Measurements from ENCODE around the gene ZNF24.

ZNF24 gene

GRCh38 chr18:35290094-35290735 lies 54.0 kb downstream of the ZNF24 start, which contains the start of gene ZSCAN30:
Gene ZSCAN30 (minus strand): TSS chr18:35290229. CDS start chr18:35264352, 25,877 bp downstream.
- H3K4me3 Mint-ChIP-seq: peak within 1 kb of the TSS; percentile 99
- peaks cover 5% of the 10 kb centered on the region for H3K9me3 Mint-ChIP-seq
- H3K27me3 Mint-ChIP-seq: no peaks in the 10 kb centered on the region
- H3K27ac Mint-ChIP-seq: peak within 1 kb of the TSS; percentile 98
- H3K4me1 Mint-ChIP-seq (ENCODE audit: low read depth): peaks cover 64% of the 10 kb centered on the region
- peak; percentile 99 for DNase-seq
- peaks cover 72% of the 10 kb centered on the region for H3K36me3 Mint-ChIP-seq (ENCODE audit: low read depth)

GRCh38 chr18:35289727-35290093 lies 54.5 kb downstream of the ZNF24 start:
- H3K27ac Mint-ChIP-seq: peak overlapping the region; percentile 98
- DNase-seq: no peak
- peaks cover 64% of the 10 kb centered on the region for H3K4me1 Mint-ChIP-seq (ENCODE audit: low read depth)
- no peaks in the 10 kb centered on the region for H3K27me3 Mint-ChIP-seq
- peak overlapping the region; percentile 99 for H3K4me3 Mint-ChIP-seq
- peaks cover 69% of the 10 kb centered on the region for H3K36me3 Mint-ChIP-seq (ENCODE audit: low read depth)
- peaks cover 5% of the 10 kb centered on the region for H3K9me3 Mint-ChIP-seq

DNA sequence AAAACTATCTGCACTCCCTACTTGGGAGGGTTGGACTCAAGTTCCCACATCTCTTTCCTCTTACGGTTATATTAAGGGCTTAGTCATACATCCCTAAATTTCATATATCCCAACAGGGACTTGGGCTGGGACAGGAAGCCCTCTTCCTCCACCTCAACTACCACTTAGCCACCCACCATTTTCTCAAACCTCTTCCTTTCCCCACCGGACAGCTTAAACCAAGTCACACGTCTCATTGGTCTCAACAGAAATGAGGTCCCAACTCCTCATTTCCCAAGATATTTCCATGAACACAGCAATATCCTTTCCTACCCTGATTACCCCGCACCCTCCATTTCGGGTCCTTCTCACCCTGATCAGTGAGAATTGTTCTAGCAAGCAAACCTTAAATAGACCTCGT lies 54.9 kb downstream of the ZNF24 start:
- Mint-ChIP-seq H3K36me3 (ENCODE audit: low read depth) (peaks cover 66% of the 10 kb centered on the region), H3K4me3 (peak overlapping the region; percentile 99), H3K27me3 (no peaks in the 10 kb centered on the region), H3K27ac (peak overlapping the region; percentile 98), H3K9me3 (peaks cover 5% of the 10 kb centered on the region), H3K4me1 (ENCODE audit: low read depth) (peaks cover 64% of the 10 kb centered on the region)
- DNase-seq: no peak

GRCh38 chr18:35284841-35285240 lies 59.4 kb downstream of the ZNF24 start:
- no peak for DNase-seq
- peaks cover 36% of the 10 kb centered on the region for H3K4me1 Mint-ChIP-seq (ENCODE audit: low read depth)
- no peaks in the 10 kb centered on the region for H3K27me3 Mint-ChIP-seq
- H3K36me3 Mint-ChIP-seq (ENCODE audit: low read depth): peaks cover 51% of the 10 kb centered on the region
- peaks cover 5% of the 10 kb centered on the region for H3K9me3 Mint-ChIP-seq
- H3K4me3 Mint-ChIP-seq: no peak overlapping the region
- no peak overlapping the region for H3K27ac Mint-ChIP-seq

DNA sequence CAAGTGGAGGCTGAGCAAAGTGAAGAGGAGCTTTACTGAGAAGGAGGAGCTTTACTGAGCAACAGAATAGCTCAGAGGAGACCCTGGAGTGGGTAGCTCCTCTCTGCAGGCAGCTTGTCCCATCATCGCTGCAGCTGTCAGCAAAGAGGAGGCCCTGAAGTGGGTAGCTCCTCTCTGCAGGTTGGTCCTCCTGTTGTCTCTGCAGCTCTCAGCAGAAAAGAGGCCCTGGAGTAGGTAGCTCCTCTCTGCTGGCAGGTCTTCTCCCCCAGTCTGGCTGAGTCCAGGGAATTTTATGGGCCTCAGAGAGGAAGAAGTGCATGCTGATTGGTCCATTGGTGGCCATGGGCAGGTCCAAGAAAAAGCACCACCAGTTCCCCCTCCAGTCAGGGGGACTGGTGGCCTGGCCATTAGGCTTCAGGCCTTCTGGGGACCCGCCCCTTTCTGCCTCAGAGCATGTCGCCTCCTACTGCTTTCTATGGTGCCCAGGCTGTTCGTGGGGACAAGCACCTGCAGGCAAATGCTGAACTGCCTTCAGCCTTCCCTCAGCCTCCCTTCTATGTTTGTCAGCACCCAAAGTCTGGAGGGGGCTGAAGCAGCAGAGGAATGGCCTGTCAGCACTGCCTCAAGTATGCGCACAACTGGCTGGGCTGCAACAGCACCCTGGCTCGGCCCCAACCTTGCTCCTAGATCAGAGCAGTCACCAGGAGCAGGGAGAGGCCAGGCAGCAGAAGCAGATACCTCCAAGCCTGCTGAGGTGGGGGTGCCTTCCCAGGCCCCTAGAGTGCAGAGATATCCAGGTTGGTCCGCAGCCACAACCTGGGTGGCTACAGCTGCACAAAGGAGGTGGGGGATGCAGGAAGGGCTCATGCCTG lies 60.1 kb downstream of the ZNF24 start:
- no peak overlapping the region for H3K4me3 Mint-ChIP-seq
- no peak for DNase-seq
- H3K4me1 Mint-ChIP-seq (ENCODE audit: low read depth): peaks cover 30% of the 10 kb centered on the region
- H3K9me3 Mint-ChIP-seq: peaks cover 5% of the 10 kb centered on the region
- no peak overlapping the region for H3K27ac Mint-ChIP-seq
- H3K36me3 Mint-ChIP-seq (ENCODE audit: low read depth): peaks cover 44% of the 10 kb centered on the region
- H3K27me3 Mint-ChIP-seq: no peaks in the 10 kb centered on the region

- no peak for DNase-seq
Observed at GRCh38 chr18:35282353-35282752, 61.9 kb downstream of the ZNF24 start.

More at GRCh38 chr18:35282353-35282752, 61.9 kb downstream of the ZNF24 start:
- peaks cover 27% of the 10 kb centered on the region for H3K4me1 Mint-ChIP-seq (ENCODE audit: low read depth)
- peaks cover 5% of the 10 kb centered on the region for H3K9me3 Mint-ChIP-seq
- no peak overlapping the region for H3K4me3 Mint-ChIP-seq
- H3K27ac Mint-ChIP-seq: no peak overlapping the region
- peaks cover 41% of the 10 kb centered on the region for H3K36me3 Mint-ChIP-seq (ENCODE audit: low read depth)
- H3K27me3 Mint-ChIP-seq: no peaks in the 10 kb centered on the region
